HEK293 (cell line): Measurements from ENCODE around the gene DNAJB4.

ENCODE experiments used
- CTCF ChIA-PET: fragments of 350-600 bp; formaldehyde crosslinking; extraction: SDS; loops from one replicate; lab custom pipeline; 2021; ENCODE audit warnings: antibody characterized with exemption; lab: Yijun Ruan, JAX
- POLR2A ChIA-PET: fragments of 300-600 bp; formaldehyde crosslinking; extraction: SDS; loops from one replicate; lab custom pipeline; 2020; ENCODE audit warnings: antibody characterized with exemption, inconsistent platforms; lab: Yijun Ruan, JAX
- H3K27ac ChIP-seq: fragments of 200-500 bp; sonication (Bioruptor generic); 2 replicates; pipeline ENCODE4 v1.5.1; 2014; ENCODE audit warnings: low read depth, low read length, control low read depth, inconsistent platforms; ENCODE audit errors: extremely low read depth
- H3K36me3 ChIP-seq, 2 experiments: fragments of 200-500 bp in 1 of 2; sonication (Bioruptor generic) in 1 of 2; 1 replicate in 1 of 2; 2 replicates in 1 of 2; pipeline ENCODE4 v1.5.1; 2014 to 2017; ENCODE audit warnings: inconsistent platforms in 2 of 2, low read length in 2 of 2; ENCODE audit not compliant: control insufficient read depth in 2 of 2, insufficient read depth in 1 of 2
- H3K4me1 ChIP-seq: fragments of 200-500 bp; sonication (Bioruptor generic); 2 replicates; pipeline ENCODE4 v1.5.1; 2014; ENCODE audit warnings: mild to moderate bottlenecking, low read length, inconsistent platforms; ENCODE audit not compliant: control insufficient read depth, insufficient read depth
- H3K4me3 ChIP-seq: 2 replicates; pipeline ENCODE4 v1.5.1; 2011; ENCODE audit warnings: low read depth, mild to moderate bottlenecking, control low read depth, low read length, moderate library complexity
- H3K9me3 ChIP-seq: fragments of 200-500 bp; sonication (Bioruptor generic); 2 replicates; pipeline ENCODE4 v1.5.1; 2014; ENCODE audit warnings: low read depth, low read length, inconsistent platforms; ENCODE audit not compliant: control insufficient read depth, insufficient read depth
- SCRT1 ChIP-seq: fragments of 450-650 bp; formaldehyde crosslinking; IDR thresholded peaks from 2 replicates; pipeline ENCODE4 v1.5.1; 2016; ENCODE audit warnings: missing biosample characterization, missing genetic modification characterization, borderline replicate concordance
- ZNF112 ChIP-seq: fragments of 450-650 bp; formaldehyde crosslinking; IDR thresholded peaks from 2 replicates; pipeline ENCODE4 v1.5.0; 2017; ENCODE audit warnings: missing biosample characterization, missing genetic modification characterization
- ZNF157 ChIP-seq: fragments of 450-650 bp; formaldehyde crosslinking; IDR thresholded peaks from 2 replicates; pipeline ENCODE4 v1.5.1; 2016; ENCODE audit warnings: missing biosample characterization, missing genetic modification characterization
- ZNF202 ChIP-seq: fragments of 450-650 bp; formaldehyde crosslinking; IDR thresholded peaks from 2 replicates; pipeline ENCODE4 v1.5.1; 2016; ENCODE audit warnings: missing biosample characterization, missing genetic modification characterization, borderline replicate concordance
- ZNF23 ChIP-seq: fragments of 450-650 bp; formaldehyde crosslinking; IDR thresholded peaks from 2 replicates; pipeline ENCODE4 v1.5.1; 2016; ENCODE audit warnings: missing biosample characterization, missing genetic modification characterization, borderline replicate concordance
- ZNF24 ChIP-seq: fragments of 450-650 bp; formaldehyde crosslinking; IDR thresholded peaks from 2 replicates; pipeline ENCODE4 v1.5.1; 2016; ENCODE audit warnings: missing biosample characterization, missing genetic modification characterization
- ZNF37A ChIP-seq: fragments of 450-650 bp; IDR thresholded peaks from 2 replicates; pipeline ENCODE4 v1.5.1; 2018; ENCODE audit warnings: missing biosample characterization, missing genetic modification characterization
- ZNF521 ChIP-seq: fragments of 450-650 bp; formaldehyde crosslinking; IDR thresholded peaks from 2 replicates; pipeline ENCODE4 v1.5.1; 2017; ENCODE audit warnings: missing biosample characterization, mild to moderate bottlenecking, missing genetic modification characterization
- ZNF596 ChIP-seq: fragments of 450-650 bp; IDR thresholded peaks from 2 replicates; pipeline ENCODE4 v1.5.0; 2018; ENCODE audit warnings: missing biosample characterization, mild to moderate bottlenecking, missing genetic modification characterization, moderate library complexity
- ZSCAN16 ChIP-seq: fragments of 450-650 bp; formaldehyde crosslinking; IDR thresholded peaks from 2 replicates; pipeline ENCODE4 v1.5.1; 2016; ENCODE audit warnings: missing biosample characterization, missing genetic modification characterization
- ZXDB ChIP-seq: fragments of 450-650 bp; formaldehyde crosslinking; IDR thresholded peaks from 2 replicates; pipeline ENCODE4 v1.5.1; 2016; ENCODE audit warnings: missing biosample characterization, missing genetic modification characterization
- TF ChIP-seq, protein P1 (sequence below): fragments of 450-650 bp; formaldehyde crosslinking; IDR thresholded peaks from 2 replicates; pipeline ENCODE4 v1.5.1; 2017; ENCODE audit warnings: missing biosample characterization, missing genetic modification characterization
- TF ChIP-seq, protein P2 (sequence below): fragments of 450-650 bp; formaldehyde crosslinking; IDR thresholded peaks from 2 replicates; pipeline ENCODE4 v1.5.1; 2016; ENCODE audit warnings: missing biosample characterization, missing genetic modification characterization, borderline replicate concordance
- TF ChIP-seq, protein P3 (sequence below): fragments of 450-650 bp; formaldehyde crosslinking; IDR thresholded peaks from 2 replicates; pipeline ENCODE4 v1.5.0; 2017; ENCODE audit warnings: missing biosample characterization, missing genetic modification characterization, borderline replicate concordance
- TF ChIP-seq, protein P4 (sequence below): fragments of 450-650 bp; formaldehyde crosslinking; IDR thresholded peaks from 2 replicates; pipeline ENCODE4 v1.5.1; 2017; ENCODE audit warnings: missing biosample characterization, mild to moderate bottlenecking, missing genetic modification characterization, moderate library complexity
- TF ChIP-seq, protein P5 (sequence below): fragments of 450-650 bp; formaldehyde crosslinking; IDR thresholded peaks from 2 replicates; pipeline ENCODE4 v1.5.1; 2016; ENCODE audit warnings: missing biosample characterization, missing genetic modification characterization
- TF ChIP-seq, protein P6 (sequence below): fragments of 450-650 bp; formaldehyde crosslinking; IDR thresholded peaks from 2 replicates; pipeline ENCODE4 v1.5.1; 2016; ENCODE audit warnings: missing biosample characterization, missing genetic modification characterization, borderline replicate concordance
- TF ChIP-seq, protein P7 (sequence below): fragments of 450-650 bp; formaldehyde crosslinking; IDR thresholded peaks from 2 replicates; pipeline ENCODE4 v1.5.1; 2016; ENCODE audit warnings: missing biosample characterization, missing genetic modification characterization

DNAJB4 gene

DNA sequence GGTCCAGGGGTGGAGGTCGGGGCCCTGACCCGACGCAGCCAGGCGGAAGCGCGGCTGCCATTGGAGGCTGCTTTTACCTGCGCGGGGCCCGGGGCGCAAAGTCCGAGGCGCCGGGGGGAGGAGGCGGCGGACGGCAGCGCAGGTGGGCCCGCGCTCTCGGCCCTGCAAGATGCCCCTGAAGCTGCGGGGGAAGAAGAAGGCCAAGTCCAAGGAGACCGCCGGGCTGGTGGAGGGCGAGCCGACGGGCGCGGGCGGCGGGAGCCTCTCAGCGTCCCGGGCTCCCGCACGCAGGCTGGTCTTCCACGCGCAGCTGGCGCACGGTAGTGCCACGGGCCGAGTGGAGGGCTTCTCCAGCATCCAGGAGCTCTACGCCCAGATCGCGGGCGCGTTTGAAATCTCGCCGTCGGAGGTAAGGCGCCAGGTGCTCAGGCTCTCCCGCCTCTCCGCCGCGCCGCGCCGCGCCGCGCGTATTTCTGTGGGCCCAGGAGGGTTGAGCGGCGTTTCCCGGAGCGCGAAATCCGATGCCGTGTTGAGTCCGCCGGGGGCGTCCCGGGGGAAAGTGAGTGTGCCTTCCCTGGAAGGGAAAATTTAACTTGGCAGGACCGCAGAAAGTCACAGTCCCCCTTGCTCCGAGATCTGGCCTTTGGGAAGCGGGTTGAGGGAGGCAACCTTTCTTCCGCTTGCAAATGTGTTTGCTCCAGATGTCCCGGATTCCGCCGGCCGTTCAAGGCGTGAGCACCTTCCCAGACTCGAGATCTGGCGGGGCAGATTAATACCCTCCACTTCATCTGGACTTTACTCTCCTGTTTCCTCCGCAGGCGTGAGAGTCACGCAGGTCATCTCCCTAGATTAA, 41.4 kb downstream of the DNAJB4 start, which contains the start of gene GIPC2 (continued):
- TF ChIP-seq ZNF37A (tag by site-specific recombination): no peak
- TF ChIP-seq, protein P1, sequence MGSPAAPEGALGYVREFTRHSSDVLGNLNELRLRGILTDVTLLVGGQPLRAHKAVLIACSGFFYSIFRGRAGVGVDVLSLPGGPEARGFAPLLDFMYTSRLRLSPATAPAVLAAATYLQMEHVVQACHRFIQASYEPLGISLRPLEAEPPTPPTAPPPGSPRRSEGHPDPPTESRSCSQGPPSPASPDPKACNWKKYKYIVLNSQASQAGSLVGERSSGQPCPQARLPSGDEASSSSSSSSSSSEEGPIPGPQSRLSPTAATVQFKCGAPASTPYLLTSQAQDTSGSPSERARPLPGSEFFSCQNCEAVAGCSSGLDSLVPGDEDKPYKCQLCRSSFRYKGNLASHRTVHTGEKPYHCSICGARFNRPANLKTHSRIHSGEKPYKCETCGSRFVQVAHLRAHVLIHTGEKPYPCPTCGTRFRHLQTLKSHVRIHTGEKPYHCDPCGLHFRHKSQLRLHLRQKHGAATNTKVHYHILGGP (tag by site-specific recombination): no peak
- TF ChIP-seq ZNF202 (tag by site-specific recombination): no peak
- TF ChIP-seq, protein P2, sequence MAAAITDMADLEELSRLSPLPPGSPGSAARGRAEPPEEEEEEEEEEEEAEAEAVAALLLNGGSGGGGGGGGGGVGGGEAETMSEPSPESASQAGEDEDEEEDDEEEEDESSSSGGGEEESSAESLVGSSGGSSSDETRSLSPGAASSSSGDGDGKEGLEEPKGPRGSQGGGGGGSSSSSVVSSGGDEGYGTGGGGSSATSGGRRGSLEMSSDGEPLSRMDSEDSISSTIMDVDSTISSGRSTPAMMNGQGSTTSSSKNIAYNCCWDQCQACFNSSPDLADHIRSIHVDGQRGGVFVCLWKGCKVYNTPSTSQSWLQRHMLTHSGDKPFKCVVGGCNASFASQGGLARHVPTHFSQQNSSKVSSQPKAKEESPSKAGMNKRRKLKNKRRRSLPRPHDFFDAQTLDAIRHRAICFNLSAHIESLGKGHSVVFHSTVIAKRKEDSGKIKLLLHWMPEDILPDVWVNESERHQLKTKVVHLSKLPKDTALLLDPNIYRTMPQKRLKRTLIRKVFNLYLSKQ (tag by site-specific recombination): no peak
- no peak for TF ChIP-seq ZNF521 (tag by site-specific recombination)
- no peak for TF ChIP-seq ZNF596
- TF ChIP-seq ZNF157 (tag by site-specific recombination): no peak
- TF ChIP-seq ZNF24 (tag by site-specific recombination): no peak
- TF ChIP-seq, protein P3, sequence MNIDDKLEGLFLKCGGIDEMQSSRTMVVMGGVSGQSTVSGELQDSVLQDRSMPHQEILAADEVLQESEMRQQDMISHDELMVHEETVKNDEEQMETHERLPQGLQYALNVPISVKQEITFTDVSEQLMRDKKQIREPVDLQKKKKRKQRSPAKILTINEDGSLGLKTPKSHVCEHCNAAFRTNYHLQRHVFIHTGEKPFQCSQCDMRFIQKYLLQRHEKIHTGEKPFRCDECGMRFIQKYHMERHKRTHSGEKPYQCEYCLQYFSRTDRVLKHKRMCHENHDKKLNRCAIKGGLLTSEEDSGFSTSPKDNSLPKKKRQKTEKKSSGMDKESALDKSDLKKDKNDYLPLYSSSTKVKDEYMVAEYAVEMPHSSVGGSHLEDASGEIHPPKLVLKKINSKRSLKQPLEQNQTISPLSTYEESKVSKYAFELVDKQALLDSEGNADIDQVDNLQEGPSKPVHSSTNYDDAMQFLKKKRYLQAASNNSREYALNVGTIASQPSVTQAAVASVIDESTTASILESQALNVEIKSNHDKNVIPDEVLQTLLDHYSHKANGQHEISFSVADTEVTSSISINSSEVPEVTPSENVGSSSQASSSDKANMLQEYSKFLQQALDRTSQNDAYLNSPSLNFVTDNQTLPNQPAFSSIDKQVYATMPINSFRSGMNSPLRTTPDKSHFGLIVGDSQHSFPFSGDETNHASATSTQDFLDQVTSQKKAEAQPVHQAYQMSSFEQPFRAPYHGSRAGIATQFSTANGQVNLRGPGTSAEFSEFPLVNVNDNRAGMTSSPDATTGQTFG (tag by site-specific recombination): no peak

DNA sequence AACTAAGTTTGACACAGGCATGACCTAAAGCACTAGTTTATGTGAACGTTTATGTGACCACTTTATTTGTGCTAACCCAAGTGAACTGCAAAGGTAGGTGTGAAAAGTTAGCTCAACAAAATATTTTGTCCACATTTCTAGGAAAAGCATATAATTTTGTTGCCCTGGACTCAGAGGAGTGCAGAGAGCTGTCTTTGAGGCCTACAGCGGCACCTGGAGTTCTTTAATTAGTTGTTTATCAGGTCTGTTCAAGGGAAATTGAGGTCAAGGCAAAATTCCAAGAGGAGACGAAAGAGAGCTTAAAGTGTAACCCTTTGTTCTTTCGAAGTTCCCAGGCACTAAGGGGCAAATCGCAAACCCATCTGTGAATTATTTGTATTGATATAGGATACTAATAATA, 42.4 kb downstream of the DNAJB4 start:
- ChIA-PET POLR2A (no interaction called here), CTCF (interaction anchor here (0.5 kb wide), 1 partner anchor 396 kb away, joined by 4 read pairs; no protein-coding TSS in a partner anchor)
- no peaks in the 10 kb centered on the region for H3K4me1 ChIP-seq
- H3K9me3 ChIP-seq: no peaks in the 10 kb centered on the region
- no peaks in the 10 kb centered on the region for H3K36me3 ChIP-seq
- H3K4me3 ChIP-seq: no peak overlapping the region
- TF ChIP-seq, protein P4, sequence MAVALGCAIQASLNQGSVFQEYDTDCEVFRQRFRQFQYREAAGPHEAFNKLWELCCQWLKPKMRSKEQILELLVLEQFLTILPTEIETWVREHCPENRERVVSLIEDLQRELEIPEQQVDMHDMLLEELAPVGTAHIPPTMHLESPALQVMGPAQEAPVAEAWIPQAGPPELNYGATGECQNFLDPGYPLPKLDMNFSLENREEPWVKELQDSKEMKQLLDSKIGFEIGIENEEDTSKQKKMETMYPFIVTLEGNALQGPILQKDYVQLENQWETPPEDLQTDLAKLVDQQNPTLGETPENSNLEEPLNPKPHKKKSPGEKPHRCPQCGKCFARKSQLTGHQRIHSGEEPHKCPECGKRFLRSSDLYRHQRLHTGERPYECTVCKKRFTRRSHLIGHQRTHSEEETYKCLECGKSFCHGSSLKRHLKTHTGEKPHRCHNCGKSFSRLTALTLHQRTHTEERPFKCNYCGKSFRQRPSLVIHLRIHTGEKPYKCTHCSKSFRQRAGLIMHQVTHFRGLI (tag by site-specific recombination): no peak
- TF ChIP-seq, protein P5, sequence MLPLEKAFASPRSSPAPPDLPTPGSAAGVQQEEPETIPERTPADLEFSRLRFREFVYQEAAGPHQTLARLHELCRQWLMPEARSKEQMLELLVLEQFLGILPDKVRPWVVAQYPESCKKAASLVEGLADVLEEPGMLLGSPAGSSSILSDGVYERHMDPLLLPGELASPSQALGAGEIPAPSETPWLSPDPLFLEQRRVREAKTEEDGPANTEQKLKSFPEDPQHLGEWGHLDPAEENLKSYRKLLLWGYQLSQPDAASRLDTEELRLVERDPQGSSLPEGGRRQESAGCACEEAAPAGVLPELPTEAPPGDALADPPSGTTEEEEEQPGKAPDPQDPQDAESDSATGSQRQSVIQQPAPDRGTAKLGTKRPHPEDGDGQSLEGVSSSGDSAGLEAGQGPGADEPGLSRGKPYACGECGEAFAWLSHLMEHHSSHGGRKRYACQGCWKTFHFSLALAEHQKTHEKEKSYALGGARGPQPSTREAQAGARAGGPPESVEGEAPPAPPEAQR (tag by site-specific recombination): no peak
- TF ChIP-seq SCRT1 (tag by site-specific recombination) (no peak), ZNF112 (no peak), ZSCAN16 (no peak), ZXDB (tag by site-specific recombination) (no peak), ZNF23 (tag by site-specific recombination) (no peak)
- TF ChIP-seq, protein P6, sequence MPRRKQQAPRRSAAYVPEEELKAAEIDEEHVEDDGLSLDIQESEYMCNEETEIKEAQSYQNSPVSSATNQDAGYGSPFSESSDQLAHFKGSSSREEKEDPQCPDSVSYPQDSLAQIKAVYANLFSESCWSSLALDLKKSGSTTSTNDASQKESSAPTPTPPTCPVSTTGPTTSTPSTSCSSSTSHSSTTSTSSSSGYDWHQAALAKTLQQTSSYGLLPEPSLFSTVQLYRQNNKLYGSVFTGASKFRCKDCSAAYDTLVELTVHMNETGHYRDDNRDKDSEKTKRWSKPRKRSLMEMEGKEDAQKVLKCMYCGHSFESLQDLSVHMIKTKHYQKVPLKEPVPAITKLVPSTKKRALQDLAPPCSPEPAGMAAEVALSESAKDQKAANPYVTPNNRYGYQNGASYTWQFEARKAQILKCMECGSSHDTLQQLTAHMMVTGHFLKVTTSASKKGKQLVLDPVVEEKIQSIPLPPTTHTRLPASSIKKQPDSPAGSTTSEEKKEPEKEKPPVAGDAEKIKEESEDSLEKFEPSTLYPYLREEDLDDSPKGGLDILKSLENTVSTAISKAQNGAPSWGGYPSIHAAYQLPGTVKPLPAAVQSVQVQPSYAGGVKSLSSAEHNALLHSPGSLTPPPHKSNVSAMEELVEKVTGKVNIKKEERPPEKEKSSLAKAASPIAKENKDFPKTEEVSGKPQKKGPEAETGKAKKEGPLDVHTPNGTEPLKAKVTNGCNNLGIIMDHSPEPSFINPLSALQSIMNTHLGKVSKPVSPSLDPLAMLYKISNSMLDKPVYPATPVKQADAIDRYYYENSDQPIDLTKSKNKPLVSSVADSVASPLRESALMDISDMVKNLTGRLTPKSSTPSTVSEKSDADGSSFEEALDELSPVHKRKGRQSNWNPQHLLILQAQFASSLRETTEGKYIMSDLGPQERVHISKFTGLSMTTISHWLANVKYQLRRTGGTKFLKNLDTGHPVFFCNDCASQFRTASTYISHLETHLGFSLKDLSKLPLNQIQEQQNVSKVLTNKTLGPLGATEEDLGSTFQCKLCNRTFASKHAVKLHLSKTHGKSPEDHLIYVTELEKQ (tag by site-specific recombination): no peak
- TF ChIP-seq, protein P7, sequence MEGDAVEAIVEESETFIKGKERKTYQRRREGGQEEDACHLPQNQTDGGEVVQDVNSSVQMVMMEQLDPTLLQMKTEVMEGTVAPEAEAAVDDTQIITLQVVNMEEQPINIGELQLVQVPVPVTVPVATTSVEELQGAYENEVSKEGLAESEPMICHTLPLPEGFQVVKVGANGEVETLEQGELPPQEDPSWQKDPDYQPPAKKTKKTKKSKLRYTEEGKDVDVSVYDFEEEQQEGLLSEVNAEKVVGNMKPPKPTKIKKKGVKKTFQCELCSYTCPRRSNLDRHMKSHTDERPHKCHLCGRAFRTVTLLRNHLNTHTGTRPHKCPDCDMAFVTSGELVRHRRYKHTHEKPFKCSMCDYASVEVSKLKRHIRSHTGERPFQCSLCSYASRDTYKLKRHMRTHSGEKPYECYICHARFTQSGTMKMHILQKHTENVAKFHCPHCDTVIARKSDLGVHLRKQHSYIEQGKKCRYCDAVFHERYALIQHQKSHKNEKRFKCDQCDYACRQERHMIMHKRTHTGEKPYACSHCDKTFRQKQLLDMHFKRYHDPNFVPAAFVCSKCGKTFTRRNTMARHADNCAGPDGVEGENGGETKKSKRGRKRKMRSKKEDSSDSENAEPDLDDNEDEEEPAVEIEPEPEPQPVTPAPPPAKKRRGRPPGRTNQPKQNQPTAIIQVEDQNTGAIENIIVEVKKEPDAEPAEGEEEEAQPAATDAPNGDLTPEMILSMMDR (tag by site-specific recombination): no peak
- TF ChIP-seq, all 188 proteins: peak for 0
- H3K27ac ChIP-seq: no peak overlapping the region
